HG03095 (cell line): ENCODE measurements around the gene WNT7B.

Source experiments
- ATAC-seq: cut with Tn5 transposase; IDR thresholded peaks from one replicate; pipeline ENCODE4 v1.9.1; 2021; ENCODE audit warnings: moderate library complexity; ENCODE audit not compliant: unreplicated experiment

WNT7B gene

GRCh38 chr22:45933506-45934167, 43.3 kb downstream of the WNT7B start:
- no peak for ATAC-seq

DNA sequence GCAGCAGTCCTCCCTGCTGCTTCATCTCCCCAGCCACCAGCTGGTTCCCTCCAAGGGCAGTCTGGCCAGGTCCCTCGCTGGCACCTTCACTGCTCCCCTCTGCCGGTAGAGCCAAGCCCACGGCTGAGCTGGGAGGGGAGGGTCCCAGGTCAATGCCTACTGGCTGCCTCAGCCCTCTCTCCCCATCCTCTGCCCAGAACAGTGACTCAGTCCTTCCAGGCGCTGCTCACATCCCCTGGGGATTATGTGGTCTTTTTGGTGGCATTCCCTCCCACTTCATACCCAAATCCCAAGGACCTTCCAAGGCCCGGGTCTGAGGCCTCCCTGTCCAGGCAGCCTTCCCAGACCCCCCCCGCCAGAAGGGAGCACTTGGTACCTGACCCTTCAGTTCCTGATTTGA, 44.9 kb downstream of the WNT7B start:
- no peak for ATAC-seq

DNA sequence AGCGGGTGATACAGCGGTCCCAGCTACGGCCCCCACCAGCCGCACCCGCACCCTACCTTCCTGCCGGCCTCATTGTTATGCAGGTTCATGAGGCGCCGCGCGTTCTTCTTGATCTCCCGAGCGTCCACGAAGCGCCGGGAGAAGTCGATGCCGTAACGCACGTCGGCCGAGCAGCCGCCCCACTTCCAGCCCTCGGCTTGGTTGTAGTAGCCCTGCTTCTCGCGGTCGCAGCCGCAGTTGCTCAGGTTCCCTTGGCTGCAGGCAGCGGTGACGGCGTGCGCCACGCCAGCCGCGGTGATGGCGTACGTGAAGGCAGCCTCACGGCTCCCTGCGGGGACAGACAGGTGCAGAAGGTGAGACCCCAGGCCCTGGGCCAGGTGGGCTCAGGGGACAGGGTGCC, 45.9 kb downstream of the WNT7B start:
- no peak for ATAC-seq

DNA sequence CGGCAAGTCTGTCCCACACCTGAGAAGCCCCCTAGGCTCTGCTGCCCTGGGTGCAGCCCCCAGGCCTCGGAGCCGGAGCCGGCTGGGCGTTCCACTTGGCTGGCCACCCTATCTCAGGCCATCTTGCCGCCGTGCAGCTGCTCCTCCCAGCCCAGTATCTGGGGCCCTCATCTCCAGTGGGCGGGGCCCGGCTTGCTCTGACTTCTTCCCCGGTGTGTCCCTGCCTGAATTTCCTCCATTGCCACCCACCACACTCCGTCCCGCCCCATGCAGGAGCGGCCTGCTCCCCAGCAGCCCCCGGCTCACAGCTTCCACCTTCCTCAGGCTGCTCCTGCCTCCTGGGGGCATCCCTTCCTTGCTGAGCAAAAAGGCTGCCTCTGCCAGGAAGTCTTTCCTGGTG, 46.6 kb downstream of the WNT7B start:
- no peak for ATAC-seq

GRCh38 chr22:45929649-45930048, 47.3 kb downstream of the WNT7B start:
- no peak for ATAC-seq

DNA sequence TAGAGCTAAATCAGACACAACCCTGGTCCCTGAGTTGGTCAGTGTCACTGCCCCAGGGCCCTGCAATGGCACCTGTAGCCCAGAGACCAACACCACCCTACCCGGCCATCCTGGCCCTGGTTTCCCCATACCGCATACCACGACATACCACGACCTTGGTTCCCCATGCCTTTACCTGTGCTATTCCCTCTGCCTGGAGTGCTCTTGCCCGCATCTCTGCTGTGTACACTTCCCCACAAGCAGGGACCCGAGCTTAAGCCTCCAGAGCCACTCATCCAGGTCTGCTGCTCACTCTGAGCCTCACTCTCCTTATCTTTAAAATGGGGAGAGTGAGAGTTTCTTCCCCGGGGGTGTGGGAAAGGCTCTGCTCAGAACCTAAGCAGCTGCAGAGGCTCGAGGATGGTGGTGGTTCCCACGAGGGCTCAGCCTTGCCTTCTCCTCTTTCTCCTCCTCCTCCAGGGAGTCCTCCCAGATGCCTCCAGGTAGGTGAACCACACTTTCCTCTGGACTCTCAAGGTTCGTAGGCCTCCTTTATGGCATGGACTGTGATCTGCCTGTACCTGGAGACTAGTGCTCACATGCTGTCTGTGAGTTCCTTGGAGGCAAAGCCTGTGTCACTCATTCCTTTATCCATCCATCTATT, 48.1 kb downstream of the WNT7B start:
- no peak for ATAC-seq

GRCh38 chr22:45927059-45927458, 49.9 kb downstream of the WNT7B start:
- no peak for ATAC-seq

DNA sequence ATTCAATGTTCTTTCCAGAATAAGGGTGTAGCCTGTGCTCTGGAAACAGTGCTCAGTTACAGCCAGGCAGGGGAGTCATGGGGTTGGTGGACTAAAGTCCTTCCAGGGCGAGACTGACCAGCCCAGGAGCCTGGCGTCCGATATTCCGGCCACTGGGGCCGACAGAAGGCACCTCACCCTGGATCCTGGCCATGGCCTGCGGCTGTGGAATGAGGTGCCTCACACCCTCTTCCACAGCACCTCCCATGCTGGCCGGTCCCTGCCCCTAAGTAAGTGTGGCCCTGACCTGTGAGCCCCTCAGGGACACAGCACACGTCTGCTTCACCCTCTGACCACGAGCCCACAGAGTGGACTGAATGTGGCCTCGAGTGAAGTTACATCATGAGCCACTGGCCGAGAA, 50.5 kb downstream of the WNT7B start:
- no peak for ATAC-seq

GRCh38 chr22:45925811-45926351, 51.1 kb downstream of the WNT7B start:
- ATAC-seq: no peak

GRCh38 chr22:45923835-45924234, 53.1 kb downstream of the WNT7B start:
- no peak for ATAC-seq

GRCh38 chr22:45923212-45923611, 53.8 kb downstream of the WNT7B start:
- ATAC-seq: no peak

- no peak for ATAC-seq
These were observed 54.3 kb downstream of the WNT7B start for GRCh38 chr22:45922661-45923060.

- ATAC-seq: no peak
These were observed 54.7 kb downstream of the WNT7B start for GRCh38 chr22:45922256-45922655.

GRCh38 chr22:45919504-45920286, 57.3 kb downstream of the WNT7B start:
- ATAC-seq: no peak

DNA sequence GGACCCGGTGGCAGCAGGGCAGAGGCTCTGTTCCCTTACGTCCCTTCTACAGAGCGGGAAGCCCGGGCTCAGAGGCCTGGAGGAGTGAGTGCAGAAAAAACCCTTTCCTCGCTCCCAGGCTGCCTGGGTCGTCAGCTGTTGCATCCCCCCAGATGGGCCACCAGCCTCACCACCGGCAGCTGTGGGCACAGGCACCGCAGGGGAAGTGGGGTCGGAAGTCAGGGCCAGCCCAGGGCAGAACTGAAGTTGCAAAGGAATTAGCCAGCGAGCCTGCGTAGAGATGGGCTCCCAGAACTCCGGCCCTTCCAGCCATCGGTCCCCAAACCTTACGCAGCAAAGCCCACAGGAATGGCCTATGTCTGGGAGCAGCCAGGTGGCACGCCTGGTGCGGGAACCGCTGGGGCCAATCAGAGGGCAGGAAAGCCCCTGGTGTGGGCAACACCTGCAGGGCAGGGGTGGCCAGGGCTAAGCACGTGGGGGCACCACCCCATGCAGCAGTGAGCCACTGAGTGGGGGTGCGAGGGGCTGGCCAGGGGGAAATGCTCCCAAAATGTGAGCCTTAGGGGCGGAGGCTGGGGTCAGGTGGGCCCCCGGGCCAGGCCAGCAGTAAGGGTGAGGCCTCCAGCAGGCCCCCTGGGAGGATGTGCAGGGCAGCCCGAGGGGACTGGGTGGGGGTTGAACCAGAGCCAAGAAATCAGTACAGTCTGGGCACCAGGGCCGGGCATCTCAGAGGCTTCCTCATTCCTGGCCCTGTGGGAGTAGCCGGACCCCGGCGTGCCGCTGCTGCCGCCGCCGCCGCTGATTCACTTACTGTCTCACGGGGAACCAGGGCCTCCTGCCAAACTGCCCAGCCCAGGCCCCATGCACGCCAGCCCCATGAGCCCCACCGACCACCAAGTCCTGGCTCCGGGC, 58.2 kb downstream of the WNT7B start:
- no peak for ATAC-seq

- ATAC-seq: no peak
These were observed 59.1 kb downstream of the WNT7B start for GRCh38 chr22:45917700-45918458.

- ATAC-seq: no peak
These were observed 59.8 kb downstream of the WNT7B start for GRCh38 chr22:45917146-45917545.

DNA sequence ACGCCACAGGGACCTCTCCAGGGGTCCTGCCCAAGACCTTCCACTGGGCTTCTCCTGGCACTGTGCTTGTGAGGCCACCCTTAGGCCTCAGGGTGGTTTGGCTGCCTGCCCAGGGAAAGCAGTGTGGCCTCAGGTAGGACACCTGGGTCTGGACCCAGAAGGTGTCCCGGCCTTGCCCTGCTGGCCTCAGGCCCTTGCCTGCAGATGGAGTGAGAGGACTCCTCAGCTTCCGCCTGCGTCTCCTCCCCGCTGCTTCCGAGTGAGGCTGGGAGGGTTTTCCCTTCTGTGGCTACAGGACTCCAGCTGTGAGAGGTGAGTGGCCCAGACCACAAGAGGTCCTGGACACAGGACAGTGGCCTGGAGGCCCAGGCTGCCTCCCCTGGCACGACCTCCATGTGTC, 60.4 kb downstream of the WNT7B start:
- ATAC-seq: no peak

DNA sequence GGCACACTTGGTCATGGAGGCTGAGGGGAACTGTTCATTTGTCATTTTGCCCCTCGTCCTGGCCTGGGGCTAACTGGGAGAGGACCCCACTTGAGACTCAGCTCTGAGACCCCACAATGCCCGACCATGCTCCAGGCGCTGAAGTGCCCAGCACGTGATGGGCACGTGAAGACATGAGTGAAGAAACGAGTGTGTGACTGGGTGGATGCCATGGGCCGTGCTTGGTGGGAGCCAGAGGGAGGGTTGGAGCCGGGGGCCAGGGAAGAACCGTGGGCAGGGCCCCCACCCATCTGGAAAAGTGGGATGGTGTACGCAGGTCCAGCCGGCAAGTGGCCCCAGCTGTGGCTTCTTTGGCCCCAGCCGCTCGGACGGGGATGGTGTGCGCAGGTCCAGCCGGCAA, 61.1 kb downstream of the WNT7B start:
- no peak for ATAC-seq

DNA sequence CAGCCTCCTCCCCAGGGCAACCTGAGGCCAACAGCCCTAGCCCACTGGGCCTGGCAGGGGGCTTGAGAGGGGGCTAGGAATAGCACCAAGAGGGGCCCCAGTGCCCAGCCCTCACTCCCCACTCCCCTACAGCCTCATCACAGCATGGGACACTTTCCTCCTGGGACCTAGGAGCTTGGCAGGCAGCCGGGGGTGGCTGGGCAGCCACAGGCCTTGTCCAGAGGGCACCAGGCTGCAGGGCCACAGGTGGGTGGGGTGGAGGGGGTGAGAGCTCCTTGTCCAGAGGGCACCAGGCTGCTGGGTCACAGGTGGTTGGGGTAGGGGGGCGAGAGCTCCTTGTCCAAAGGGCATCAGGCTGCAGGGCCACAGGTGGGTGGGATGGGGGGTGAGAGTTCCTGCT, 61.8 kb downstream of the WNT7B start:
- ATAC-seq: no peak
